GM10266 (cell line): ENCODE data around the gene HNF1B.

ENCODE experiments used
- DNase-seq: peaks from one replicate; pipeline ENCODE4 v3.0.0; 2012; ENCODE audit errors: extremely low spot score
- TF ChIP-seq, protein P1 (sequence below): IDR thresholded peaks from 2 replicates; pipeline ENCODE4 v1.5.1; 2012; ENCODE audit warnings: mild to moderate bottlenecking, low read depth; ENCODE audit not compliant: control insufficient read depth, insufficient read depth; ENCODE audit errors: missing control alignments

HNF1B gene

DNA sequence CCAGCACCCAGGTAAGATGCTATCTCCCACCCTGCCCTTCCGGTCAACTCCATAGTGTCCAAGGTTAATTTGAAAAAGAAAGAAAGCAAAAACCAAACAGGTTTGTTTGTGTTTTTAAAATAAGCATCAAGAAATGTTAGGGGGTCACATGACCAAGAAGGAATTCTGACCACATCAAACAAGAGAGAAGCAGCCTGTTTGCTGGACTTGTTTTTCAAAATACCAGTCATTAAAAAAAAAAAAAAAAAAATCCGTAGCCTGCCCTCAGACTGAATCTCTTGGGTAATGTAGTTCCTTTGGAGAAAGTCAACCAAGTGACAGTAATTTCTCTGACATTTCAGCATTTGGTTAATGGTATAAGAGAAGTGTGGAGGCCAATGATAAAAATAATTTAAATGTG is 38.4 kb downstream of the HNF1B start:
- DNase-seq = no peak
- TF ChIP-seq, protein P1, sequence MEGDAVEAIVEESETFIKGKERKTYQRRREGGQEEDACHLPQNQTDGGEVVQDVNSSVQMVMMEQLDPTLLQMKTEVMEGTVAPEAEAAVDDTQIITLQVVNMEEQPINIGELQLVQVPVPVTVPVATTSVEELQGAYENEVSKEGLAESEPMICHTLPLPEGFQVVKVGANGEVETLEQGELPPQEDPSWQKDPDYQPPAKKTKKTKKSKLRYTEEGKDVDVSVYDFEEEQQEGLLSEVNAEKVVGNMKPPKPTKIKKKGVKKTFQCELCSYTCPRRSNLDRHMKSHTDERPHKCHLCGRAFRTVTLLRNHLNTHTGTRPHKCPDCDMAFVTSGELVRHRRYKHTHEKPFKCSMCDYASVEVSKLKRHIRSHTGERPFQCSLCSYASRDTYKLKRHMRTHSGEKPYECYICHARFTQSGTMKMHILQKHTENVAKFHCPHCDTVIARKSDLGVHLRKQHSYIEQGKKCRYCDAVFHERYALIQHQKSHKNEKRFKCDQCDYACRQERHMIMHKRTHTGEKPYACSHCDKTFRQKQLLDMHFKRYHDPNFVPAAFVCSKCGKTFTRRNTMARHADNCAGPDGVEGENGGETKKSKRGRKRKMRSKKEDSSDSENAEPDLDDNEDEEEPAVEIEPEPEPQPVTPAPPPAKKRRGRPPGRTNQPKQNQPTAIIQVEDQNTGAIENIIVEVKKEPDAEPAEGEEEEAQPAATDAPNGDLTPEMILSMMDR = no peak

DNA sequence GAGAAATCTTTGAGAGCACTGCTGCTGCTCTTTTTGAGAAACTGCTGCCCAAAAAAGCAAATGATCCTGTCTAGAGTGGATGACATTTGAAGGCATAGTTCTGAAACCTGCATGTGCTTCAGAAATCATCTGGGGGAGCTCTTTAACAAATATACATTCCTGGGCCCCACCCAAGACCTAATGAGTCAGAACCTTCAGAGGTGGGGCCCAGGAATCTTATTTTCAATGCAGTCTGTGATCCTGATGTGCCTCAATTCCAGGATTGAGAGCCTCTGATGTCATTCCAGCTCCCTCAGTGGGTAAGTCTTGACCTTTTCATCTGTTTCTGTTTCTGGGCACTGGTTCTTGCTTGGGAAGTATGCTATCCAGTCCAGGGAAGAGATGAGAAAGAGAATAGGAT is 42.3 kb downstream of the HNF1B start:
- no peak for DNase-seq
- TF ChIP-seq, protein P1 = no peak

DNA sequence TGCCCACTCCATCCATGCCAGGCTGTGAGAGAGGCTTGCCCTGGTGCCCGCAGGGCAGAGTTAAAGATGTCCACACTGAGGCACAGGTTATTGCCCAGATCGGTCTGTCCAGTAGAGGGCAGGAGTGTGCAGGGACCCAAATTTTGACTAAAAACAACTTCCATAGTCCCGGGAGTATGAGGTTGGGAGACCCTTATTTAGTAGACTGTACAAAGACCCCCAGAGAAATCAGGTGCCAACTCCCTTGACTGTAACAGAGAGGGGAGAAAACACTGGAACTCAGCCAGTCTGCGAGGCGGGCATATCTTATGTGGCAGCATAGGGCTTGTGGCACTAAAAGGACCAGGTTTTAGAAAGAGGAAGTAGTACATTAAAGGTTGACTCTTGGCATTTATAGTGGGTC is 43.4 kb downstream of the HNF1B start:
- DNase-seq = peak; percentile 58
- TF ChIP-seq, protein P1 = peak; percentile 78

DNA sequence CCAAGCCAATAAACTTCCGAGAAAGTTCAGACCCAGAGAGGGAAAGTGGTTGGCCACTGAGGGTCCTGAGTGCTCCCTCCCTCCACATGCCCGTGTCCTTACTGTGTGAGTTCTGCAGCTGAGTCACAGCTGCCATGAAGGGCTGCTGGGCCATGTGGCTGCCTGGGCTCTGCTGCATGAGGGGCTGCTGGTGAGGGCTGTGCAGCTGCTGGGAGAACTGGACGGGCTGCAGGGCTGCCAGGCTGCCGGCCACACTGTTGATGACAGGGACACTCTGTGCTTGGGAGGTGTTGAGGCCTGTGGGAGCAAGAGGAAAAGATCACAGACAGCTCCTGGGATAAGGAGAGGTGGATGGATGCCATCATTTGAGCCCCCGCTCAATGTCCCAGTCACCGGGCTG is 44.0 kb downstream of the HNF1B start:
- TF ChIP-seq, protein P1 = no peak
- no peak for DNase-seq

DNA sequence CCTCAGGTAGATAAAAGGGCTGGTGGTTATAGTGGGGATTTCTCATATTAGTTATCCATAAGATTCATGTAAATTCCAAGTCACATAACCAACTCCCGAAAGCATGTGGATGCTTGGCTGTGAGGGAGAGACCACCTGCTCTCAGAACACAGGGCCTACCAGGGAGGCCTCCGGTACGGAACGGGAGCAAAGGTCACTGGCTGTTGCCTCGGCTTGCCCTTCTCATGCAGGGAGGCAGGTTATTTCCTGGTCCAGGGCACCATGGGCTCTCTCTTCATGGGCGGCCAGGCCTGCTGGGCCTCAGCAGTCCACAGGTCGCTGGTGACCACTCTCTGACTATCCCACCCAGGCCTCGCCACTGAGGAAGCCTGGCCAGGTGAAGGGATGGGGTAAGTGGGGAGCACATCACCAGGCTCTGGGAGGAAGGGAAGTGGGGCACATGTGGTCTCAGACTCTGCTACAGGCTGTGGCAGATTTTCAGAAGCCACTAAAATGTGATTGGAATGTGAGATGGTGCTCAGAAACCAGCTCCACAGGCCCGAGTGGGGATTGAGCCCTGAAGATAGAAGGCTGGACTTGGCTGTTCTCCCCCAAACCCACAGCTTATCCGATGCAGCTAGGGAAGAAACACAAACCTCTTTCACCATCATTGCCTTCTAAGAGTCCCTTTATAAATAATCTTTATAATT is 45.4 kb downstream of the HNF1B start:
- TF ChIP-seq, protein P1 = no peak
- DNase-seq = no peak

DNA sequence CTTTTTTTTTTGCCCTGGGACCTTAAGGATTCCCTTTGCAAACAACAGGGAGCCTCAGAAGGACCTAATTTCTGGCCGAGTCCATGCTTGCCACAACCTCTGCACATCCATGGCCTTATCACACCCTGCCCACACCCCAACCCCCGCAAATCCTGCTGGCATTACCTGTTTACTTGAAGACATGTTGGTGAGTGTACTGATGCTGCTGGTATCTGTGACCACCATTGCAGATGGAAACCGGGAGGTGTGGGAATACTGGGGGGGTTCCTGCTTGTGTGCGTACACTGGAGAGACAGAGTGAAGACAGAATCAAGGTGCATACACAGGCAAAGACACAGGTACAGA is 46.0 kb downstream of the HNF1B start:
- TF ChIP-seq, protein P1 = no peak

DNA sequence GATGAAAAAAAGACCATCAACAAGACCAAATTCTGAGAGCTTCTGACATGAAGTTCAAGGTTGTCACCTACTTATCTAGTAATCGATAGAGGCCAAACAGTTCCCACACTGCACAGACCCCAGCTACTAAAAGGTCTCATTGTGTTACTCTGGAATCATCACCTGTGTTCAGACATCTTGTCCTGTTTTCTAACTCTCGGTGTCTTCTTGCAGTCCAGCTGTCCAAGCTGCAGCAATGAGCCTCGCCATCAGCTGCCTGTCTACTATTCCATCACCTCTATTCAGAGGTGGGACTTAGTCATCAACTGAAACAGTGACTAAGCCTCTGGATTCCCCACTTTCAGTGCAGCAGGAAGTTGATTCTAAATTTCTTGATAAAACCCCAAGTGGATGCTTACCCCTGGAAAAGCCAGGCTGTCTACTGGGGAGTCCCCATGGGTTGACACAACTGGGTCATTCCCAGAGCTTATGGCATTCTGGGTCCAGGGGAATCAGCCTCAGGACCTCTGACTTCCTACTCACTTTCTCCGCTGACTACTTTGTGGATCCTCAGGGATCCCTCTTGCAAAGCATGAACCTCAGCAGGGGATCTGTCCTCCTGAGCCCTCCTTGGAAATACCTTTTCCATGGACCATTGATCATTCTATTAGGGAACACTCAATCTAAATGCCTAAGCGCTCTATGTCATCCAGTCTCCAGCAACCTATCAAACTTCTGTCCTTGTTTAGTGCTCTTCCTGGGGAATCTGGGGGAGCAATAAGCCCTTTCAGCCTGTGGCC is 46.5 kb downstream of the HNF1B start:
- TF ChIP-seq, protein P1 = no peak
- no peak for DNase-seq

More for the DNA sequence above, 46.0 kb downstream of the HNF1B start:
- no peak for DNase-seq
